ENCODE data around the gene SH2D3C.

SH2D3C gene

GRCh38 chr9:127731938-127732337, 46.5 kb downstream of the SH2D3C start:
- Histone ChIP-seq H3K9me2 (replicated peaks; ENCODE audit: control insufficient read depth, low read length) (no peaks in the 10 kb centered on the region), H3K4me2 (ENCODE audit: low read length) (no peak overlapping the region), H3K36me3 (ENCODE audit: control insufficient read depth, low read length) (no peaks in the 10 kb centered on the region), H3K9me3 (ENCODE audit: control insufficient read depth, insufficient read depth, low read length) (no peaks in the 10 kb centered on the region), H3K27ac (ENCODE audit: low read depth, low read length) (no peak overlapping the region), H3F3A (ENCODE audit: control insufficient read depth, insufficient read depth) (no peaks in the 10 kb centered on the region), H3K4me1 (ENCODE audit: control insufficient read depth, low read length) (peaks cover 17% of the 10 kb centered on the region), H3K4me3 (ENCODE audit: low read length) (no peak overlapping the region), H3K79me2 (ENCODE audit: control insufficient read depth, low read length) (no peaks in the 10 kb centered on the region), H3K27me3 (ENCODE audit: control insufficient read depth, low read length) (no peaks in the 10 kb centered on the region), H4K20me1 (ENCODE audit: control insufficient read depth, insufficient read depth, low read depth, low read length) (no peaks in the 10 kb centered on the region)
- no peak for TF ChIP-seq CTCF (IDR thresholded peaks at IDR 0.05; ENCODE audit: low read depth, low read length, poor library complexity, severe bottlenecking)
- TF ChIP-seq EZH2phosphoT487 (IDR thresholded peaks at IDR 0.05; ENCODE audit: borderline replicate concordance, low read length), result no peak

- TF ChIP-seq EZH2phosphoT487 (IDR thresholded peaks at IDR 0.05; ENCODE audit: borderline replicate concordance, low read length) (no peak), CTCF (IDR thresholded peaks at IDR 0.05; ENCODE audit: low read depth, low read length, poor library complexity, severe bottlenecking) (no peak)
- no peak overlapping the region for H3K27ac ChIP-seq (ENCODE audit: low read depth, low read length)
- H3K9me3 ChIP-seq (ENCODE audit: control insufficient read depth, insufficient read depth, low read length), result no peaks in the 10 kb centered on the region
- H4K20me1 ChIP-seq (ENCODE audit: control insufficient read depth, insufficient read depth, low read depth, low read length), result no peaks in the 10 kb centered on the region
- no peaks in the 10 kb centered on the region for H3F3A ChIP-seq (ENCODE audit: control insufficient read depth, insufficient read depth)
- H3K9me2 ChIP-seq (replicated peaks; ENCODE audit: control insufficient read depth, low read length), result no peaks in the 10 kb centered on the region
- no peak overlapping the region for H3K4me2 ChIP-seq (ENCODE audit: low read length)
- no peaks in the 10 kb centered on the region for H3K27me3 ChIP-seq (ENCODE audit: control insufficient read depth, low read length)
- H3K79me2 ChIP-seq (ENCODE audit: control insufficient read depth, low read length), result no peaks in the 10 kb centered on the region
- H3K4me3 ChIP-seq (ENCODE audit: low read length), result no peak overlapping the region
- no peaks in the 10 kb centered on the region for H3K36me3 ChIP-seq (ENCODE audit: control insufficient read depth, low read length)
- peaks cover 16% of the 10 kb centered on the region for H3K4me1 ChIP-seq (ENCODE audit: control insufficient read depth, low read length)
These were observed 47.6 kb downstream of the SH2D3C start for GRCh38 chr9:127730799-127731410.

GRCh38 chr9:127730262-127730661, 48.2 kb downstream of the SH2D3C start:
- H3K4me1 ChIP-seq (ENCODE audit: control insufficient read depth, low read length), result peaks cover 10% of the 10 kb centered on the region
- no peaks in the 10 kb centered on the region for H4K20me1 ChIP-seq (ENCODE audit: control insufficient read depth, insufficient read depth, low read depth, low read length)
- H3K4me3 ChIP-seq (ENCODE audit: low read length), result no peak overlapping the region
- H3K9me3 ChIP-seq (ENCODE audit: control insufficient read depth, insufficient read depth, low read length), result no peaks in the 10 kb centered on the region
- no peaks in the 10 kb centered on the region for H3K9me2 ChIP-seq (replicated peaks; ENCODE audit: control insufficient read depth, low read length)
- H3K79me2 ChIP-seq (ENCODE audit: control insufficient read depth, low read length), result no peaks in the 10 kb centered on the region
- H3K27ac ChIP-seq (ENCODE audit: low read depth, low read length), result no peak overlapping the region
- H3F3A ChIP-seq (ENCODE audit: control insufficient read depth, insufficient read depth), result no peaks in the 10 kb centered on the region
- TF ChIP-seq CTCF (IDR thresholded peaks at IDR 0.05; ENCODE audit: low read depth, low read length, poor library complexity, severe bottlenecking) (no peak), EZH2phosphoT487 (IDR thresholded peaks at IDR 0.05; ENCODE audit: borderline replicate concordance, low read length) (no peak)
- no peaks in the 10 kb centered on the region for H3K36me3 ChIP-seq (ENCODE audit: control insufficient read depth, low read length)
- no peak overlapping the region for H3K4me2 ChIP-seq (ENCODE audit: low read length)
- H3K27me3 ChIP-seq (ENCODE audit: control insufficient read depth, low read length), result no peaks in the 10 kb centered on the region

Data from DOHH2 (cell line).